NOMO-1 treated with DMSO at 0.1 percent for 48 hours (cell line): ENCODE measurements around the gene H19.

Experiments
- DNase-seq: peaks from one replicate; lab custom pipeline; 2025; ENCODE audit not compliant: unreplicated experiment; lab: John Stamatoyannopoulos, UW

Gene H19

DNA sequence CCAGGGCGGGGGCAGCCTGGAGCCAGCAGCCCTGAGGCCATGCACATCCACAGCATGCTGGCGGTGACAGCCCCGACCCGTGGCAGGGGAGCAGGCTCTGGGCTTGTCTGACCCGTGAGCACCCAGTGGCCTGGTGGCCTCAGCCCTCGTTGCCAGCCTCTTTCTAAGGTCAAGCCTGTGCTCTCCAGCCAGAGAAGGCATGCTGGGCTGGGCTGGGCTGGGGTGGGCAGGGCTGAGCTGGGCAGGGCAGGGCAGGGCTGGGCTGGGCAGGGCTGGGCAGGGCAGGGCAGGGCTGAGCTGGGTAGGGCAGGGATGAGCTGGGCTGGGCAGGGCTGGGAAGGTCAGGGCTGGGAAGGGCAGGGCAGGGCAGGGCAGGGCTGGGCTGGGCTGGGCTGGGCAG, 10.6 kb downstream of the H19 start:
- no peak for DNase-seq

DNA sequence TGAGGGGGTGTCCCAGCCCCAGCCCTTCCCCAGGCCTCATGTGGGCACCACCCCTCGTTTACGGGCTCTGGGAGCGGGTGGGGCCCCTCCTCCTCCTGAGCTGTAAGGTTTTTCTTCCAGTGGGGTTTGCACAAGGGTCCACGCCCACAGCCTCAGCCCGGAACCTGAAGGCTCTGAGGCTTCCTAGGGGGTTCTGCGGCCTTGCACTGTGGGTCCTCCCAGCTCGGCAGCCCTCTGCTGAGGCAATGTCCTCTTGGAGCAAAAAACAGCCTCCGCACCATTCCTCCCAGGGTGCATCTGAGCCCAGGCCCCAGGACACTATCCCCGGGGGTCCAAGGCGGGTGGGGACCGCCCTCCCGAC, 14.1 kb downstream of the H19 start:
- DNase-seq = no peak

DNA sequence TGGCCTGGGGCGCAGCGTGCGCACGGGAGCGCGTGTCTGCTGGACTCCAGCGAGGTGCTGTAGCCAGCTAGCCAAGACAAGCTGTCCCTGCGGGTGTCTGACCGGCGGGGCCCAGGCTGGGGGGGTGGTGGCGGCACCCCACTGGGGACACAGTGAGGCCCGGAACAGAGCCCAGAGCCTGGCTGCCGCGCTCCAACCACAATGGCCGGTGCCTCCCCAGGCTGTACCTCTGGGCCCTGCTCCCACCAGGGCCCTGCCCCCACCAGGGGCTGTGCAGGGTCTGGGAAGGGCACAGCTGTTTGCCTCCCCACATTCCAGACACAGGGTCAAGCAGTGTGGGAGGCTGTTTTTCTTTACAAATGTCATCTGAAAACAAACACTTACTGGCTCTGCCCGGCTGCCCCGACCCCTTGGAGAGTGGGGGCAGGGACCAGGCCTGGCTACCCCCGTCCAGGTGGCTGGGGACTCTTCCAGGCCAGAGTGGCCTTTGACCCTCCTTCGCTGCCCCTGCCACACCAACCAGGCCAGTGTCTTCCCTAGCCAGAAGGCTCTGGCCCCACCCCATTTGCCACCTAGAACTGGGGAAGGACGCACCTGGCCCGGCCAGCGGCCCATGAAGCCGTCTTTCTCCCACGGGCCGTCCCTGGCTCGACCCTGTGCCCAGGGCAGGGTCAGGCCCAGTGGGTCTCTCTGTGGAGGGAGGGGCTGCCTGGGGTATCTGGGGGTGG, 14.6 kb downstream of the H19 start:
- DNase-seq = no peak

DNA sequence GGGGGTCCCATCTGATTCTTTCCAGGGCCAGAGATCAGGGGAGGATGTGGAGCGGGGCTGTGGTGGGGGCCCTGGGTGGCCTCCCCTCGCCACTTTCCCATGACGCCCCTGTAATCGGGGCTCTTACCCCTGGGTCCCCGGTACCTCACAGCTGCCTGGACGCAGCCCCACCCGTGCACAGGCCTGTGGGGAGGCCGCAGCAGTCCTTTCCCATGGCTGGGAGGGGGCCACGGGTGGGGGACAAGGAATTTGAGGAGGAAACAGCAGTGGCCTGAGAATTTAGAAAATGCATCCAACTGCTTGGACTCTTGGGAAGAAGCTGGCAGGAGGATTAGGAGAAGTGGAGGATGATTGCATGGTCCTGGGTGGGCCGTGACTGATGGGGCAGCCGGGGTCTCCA, 18.0 kb downstream of the H19 start:
- DNase-seq = no peak

- DNase-seq = no peak
These were observed 18.7 kb downstream of the H19 start for GRCh38 chr11:1978720-1979473.

GRCh38 chr11:1975185-1975584, 22.5 kb downstream of the H19 start:
- no peak for DNase-seq

GRCh38 chr11:1970956-1971355, 26.7 kb downstream of the H19 start:
- DNase-seq = no peak

- DNase-seq = no peak
These were observed 27.9 kb downstream of the H19 start for GRCh38 chr11:1969776-1970175.

DNA sequence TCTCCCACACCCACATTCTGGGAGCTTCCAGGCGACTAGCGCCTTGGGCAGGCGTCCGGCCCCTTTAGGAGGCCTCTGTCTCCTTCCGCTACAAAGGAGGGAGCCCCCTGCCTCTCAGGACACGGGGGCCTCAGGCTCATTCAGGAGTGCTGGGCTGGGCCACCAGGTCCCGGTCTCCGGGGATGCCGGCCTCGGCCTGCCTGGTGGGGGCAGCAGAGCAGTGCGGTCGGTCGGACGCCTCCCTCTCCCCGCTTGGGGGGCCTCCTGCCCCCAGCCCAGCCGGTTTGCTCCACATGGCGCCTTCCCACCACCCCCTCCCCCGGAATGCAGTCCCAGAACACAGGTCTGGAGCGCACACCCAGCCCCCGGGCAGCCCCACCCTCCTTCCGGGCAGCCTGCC, 28.6 kb downstream of the H19 start:
- DNase-seq = no peak

DNA sequence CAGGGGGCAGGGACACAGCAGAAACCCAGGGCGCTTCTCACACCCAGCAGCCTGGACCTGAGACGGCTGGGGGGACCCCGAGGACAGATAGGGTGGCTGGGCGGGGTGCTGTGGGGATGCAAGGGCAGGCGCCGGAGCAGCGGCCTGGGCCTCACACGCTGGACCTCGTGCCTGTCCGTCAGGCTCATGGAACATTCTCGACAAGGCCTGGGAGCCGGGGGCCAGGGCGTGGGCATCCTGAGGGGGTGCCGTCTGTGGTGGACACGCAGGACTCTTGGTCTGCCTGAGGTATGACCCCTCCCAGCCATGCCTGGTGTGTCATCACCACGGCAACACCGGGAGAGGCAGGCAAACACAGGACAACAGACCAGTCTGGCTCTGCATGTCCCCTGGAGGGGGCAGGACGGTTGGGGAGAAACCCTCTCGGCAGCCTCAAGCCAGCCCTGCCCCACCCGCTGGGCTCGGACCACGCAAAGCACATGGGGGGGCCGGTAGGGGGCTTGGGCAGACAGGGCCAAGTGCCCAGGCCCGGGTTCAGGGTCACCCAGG, 29.1 kb downstream of the H19 start:
- DNase-seq = no peak

DNA sequence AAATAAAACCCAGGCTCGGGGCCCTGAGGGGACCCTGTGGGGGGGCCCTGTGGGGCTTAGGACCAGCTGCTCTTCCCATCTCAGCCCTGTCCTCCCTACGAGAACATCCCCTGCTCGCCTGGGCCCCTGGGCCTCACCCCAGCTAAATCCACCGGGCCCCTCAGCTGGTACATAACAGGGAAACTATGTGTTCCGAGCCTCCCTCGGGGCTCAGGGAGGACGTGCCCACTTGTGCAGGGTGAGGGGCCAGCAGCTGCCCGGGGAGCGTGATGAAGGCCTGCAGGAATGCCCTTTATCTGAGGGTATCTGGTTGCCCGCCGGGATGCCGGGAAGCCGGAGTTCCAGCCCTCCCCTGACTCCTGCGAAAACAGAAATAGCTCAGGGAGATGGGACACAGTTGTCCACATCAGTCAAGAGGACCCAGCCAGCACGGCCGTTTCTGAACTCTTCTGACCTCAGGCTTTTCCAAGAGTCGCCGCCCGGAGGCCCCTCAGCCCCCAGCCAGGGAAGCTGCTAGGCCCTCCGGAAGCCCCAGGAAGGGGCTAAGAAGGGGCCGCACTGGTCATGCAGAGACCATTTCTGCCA, 29.9 kb downstream of the H19 start:
- DNase-seq = no peak

- DNase-seq = no peak
These were observed 31.1 kb downstream of the H19 start for GRCh38 chr11:1966531-1966930.

GRCh38 chr11:1964955-1965354, 32.7 kb downstream of the H19 start:
- DNase-seq = no peak

DNA sequence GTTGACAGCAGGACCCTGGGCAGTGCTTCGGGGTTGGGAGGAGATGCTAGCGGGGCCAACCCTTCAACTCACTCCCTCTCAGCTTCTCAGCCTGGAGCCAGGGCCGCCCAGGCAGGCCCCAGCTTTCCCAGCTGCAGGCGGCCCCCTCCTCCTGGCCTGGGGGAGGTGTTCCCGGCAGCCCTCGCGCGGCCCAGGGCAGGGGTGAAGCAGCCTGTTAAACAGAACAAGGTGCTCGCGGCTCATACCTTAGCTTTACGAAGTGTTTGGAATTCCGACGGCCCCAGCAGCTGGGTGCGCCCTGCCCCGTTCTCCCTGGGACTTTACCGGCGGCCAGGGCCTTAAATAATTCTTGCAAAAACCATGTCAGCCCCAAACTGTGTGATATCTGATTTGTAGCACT, 33.3 kb downstream of the H19 start:
- no peak for DNase-seq

- no peak for DNase-seq
These were observed 33.8 kb downstream of the H19 start for GRCh38 chr11:1963864-1964263.

GRCh38 chr11:1959786-1960185, 37.9 kb downstream of the H19 start:
- no peak for DNase-seq

GRCh38 chr11:1958367-1958766, 39.3 kb downstream of the H19 start:
- DNase-seq = no peak

- DNase-seq = no peak
These were observed 44.0 kb downstream of the H19 start for GRCh38 chr11:1953489-1954266.

- DNase-seq = no peak
These were observed 44.7 kb downstream of the H19 start for GRCh38 chr11:1952806-1953482.

DNA sequence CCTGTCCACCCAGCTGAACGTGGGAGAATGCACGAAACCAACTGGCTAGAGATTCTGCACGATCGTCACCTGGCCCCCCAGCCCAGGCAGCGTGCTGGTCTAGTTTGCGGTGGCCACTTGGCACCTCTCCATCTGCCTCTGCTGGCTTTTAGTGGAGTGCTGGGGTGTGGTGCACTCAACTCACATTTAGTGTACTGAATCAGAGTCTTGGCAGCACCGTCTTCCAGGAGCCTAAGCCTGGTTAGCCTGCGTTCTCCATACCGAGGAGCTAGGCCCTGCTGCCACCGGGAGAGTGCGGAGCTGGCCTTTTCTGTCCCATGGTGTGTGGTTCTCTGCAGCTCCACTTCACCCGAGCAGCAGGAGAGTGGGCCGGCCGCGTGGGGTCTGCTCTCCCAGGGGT, 47.7 kb downstream of the H19 start:
- DNase-seq = no peak

GRCh38 chr11:1949302-1949701, 48.3 kb downstream of the H19 start:
- no peak for DNase-seq
